Measurements from ENCODE around the gene NOS2.
"Not testable (repeated sequence)": the region's sequence is repeated elsewhere in the genome, so short reads cannot be mapped to it uniquely, and the experiment has no call there.

Gene NOS2

DNA sequence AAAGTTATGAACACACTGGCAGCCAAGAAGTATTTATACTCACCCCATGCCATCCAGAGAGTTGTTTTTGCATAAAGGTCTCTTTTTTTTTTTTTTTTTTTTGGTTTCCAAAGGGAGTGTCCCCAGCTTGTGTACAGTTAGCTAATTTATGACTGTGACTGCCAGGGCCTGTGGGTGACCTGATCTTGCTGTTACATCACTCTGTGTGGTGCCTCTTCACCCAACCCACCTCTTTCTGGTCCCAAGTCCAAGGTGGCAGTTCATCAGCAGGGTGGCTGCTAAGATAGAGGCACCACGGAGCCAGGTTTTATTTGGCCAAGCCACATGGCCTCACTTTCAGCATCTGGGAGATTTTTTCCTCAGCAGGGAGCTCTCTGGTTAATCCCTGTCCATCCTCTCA lies at the start of gene NOS2:
Gene NOS2, minus strand, starts transcription at position 8 of the 400 bp plus-strand sequence. CDS start 1,720 bp downstream, outside the sequence.
- DNase-seq, result no peak

DNA sequence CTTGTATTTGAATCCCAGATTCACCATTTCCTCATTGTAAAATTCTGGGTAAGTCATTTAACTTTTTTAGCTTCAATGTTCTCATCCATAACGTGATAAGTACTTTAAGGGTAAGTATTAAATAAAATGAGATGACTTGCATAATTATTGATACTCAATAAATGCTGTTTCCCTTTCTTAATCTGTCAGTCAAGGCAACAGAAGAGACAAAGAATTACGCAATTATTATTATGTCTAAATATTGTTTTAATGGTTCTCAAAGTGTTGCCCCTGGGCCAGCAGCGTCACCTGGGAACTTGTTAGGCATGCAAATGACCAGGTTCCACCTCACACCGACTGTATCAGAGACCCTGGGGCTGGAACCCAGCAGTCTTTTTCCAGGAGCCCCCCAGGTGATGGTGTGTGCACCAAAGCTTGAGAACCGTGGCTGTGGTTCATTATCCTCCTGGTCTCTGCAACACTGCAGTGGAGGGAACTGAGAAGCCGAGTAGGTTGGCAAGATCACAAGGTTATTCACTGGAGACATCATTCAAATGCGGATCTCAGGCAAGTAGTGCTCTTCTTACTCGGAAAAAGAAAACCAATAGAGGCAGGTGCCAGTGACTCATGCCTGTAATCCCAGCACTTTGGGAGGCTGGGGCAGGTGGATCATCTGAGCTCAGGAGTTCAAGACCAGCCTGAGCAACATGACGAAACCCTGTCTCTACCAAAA lies 49.3 kb upstream of the NOS2 start:
- DNase-seq, result no peak

DNA sequence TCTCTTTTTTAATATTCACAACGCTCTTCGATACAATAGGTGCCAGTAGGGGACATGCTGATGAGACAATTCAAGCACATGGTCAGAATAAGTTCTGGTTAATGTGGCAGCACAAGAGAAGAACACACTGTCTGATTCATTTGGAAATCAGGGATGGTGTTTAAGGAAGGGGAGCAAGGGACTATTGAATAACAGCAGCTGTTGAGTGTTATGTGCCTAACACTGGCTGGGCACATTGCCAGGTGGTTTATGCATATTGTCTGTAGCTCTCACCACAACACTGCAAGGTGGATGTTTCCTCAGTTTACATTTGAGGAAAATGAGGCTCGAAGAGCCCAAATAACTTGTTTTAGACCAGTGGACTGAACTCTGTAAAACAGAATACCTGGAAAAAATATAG lies 48.6 kb upstream of the NOS2 start:
- DNase-seq, result peak; percentile 22

DNA sequence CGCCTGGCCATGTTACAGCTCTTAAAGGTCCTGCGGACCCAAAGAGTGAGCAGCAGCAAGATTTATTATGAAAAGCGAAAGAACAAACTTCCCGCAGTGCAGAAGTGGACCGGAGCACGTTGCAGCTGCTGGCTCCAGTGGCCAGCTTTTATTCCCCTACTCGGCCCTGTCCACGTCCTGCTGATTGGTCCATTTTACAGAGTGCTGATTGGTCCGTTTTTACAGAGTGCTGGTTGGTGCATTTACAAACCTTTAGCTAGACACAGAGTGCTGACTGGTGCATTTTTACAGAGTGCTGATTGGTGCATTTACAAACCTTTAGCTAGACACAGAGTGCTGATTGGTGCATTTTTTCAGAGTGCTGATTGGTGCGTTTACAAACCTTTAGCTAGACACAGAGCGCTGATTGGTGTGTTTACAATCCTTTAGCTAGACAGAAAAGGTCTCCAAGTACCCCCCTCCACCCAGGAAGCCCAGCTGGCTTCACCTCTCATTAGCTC lies 46.5 kb upstream of the NOS2 start:
- not testable (repeated sequence) for DNase-seq

DNA sequence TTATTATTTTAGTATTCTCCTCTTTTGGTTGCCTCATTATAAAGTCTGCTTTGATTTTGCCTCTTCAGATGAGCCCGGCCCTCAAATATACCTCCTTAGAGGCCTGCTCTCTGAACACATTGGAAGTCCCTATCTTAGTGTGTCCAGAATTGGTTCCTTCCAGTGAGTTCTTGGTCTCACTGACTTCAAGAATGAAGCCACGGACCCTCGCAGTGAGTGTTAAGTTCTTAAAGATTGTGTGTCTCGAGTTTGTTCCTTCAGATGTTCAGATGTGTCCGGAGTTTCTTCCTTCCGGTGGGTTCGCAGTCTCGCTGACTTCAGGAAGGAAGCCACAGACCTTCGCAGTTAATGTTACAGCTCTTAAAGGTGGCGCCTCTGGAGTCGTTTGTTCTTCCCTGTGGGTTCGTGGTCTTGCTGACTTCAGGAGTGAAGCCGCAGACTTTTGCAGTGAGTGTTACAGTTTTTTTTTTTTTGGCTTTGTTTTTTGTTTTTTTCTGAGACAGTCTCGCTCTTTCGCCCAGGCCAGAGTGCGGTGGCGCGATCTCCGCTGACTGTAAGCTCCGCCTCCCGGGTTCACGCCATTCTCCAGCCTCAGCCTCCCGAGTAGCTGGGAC lies 45.8 kb upstream of the NOS2 start:
- DNase-seq, result no peak

DNA sequence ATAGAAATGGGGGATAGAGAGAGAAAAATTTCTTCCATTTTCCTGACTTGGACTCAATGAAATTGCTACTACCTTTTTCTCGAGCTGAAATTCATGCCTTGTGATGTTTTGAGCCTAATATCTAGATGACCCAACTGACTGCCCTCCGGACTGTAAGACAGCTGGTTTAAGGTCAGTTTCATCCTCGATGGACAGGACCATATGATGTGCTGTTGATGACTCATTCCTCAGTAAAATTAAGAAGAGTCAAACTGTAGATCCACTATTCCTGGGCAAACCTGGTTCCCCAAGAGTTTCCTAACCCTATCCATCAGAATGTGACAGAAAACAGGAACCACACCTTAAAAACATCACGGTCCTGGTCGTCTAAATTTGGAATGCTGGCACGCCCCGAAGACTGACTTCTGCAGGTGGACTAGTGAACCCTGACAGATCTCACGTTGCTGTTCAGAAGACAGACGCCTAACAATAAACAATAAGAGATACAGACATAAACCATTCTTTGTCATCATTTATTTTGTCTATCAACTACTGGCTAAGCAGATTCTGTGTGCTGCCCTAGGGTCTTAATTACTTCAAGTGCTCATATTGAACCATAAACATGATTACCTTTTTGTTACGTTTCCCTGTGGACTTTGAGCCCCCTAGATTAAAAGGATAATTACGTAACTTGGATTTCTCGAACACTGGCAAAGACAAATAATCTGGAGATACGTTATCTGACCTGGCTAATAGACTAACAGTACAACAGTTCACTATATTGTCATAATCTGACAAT lies 45.1 kb upstream of the NOS2 start:
- no peak for DNase-seq

DNA sequence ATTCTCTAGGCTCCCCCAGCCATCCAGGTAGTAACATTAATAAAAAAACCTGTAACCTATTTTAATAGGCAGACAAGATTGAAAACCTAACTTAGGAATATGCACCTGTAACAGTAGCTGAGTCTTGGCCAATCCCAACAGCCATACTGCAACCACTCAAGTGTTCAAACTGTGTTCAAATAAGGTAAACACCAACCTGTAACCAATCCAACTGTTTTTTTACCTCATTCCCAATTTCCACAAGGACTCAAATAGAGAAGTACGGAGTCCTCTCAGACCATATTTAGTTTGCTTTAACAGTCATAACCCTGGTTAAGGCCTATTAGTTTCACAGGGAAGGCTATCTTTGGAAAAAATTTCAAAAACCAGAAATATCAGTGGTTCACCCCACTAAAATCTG lies 40.4 kb upstream of the NOS2 start:
- DNase-seq, result no peak

DNA sequence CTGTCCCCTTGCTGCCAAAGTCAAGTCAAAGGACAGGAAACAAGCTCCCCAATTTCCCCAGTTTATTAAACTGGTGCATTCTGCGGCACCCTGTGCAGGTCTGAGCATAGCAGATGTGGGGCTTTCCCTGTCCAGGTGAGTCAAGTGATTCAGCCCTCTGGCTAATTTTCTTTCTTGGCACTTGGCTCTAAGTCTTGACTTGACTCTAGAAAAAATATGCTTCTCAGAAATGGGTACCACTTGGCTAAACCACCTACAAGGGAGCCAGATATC lies 40.0 kb upstream of the NOS2 start:
- not testable (repeated sequence) for DNase-seq

DNA sequence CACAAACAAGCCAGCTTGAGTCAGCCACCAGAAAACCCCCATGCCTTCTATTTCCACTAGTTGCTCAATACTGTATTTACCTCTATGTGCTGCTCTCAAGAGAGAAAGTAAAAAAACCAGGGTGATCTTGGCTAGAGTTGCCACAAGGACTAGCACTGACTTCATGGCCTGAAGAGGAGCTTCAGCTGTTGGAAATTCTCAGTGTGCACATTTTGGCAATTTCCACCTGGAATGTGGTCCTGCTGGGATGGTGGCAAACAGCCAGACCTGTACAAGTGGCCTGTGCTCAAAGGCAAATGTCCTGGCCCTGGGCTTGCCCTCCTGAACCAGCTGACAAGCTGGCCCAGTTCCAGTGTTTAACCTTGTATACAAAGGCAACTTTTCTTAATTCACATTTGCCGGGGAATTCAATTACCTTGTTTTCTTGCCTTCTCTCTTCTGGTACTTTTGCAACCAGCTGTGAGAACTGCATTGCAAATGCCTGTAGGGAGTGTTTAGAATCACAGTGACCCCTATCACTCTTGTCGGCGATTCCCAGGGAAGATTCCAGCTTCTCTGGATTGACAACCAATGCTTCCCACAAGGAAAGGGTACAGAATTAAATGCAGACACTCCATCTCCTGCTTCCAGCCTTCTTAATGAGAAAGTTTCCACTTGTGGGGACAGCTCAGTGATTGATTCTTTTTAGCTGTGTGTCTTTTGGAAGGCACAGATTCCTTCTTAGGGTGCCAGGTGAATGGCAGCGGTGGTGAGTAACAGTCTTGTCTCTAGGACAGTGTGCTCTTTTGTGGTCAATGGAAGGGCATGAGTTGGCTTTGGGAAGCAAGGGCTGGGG lies 39.5 kb upstream of the NOS2 start:
- not testable (repeated sequence) for DNase-seq

DNA sequence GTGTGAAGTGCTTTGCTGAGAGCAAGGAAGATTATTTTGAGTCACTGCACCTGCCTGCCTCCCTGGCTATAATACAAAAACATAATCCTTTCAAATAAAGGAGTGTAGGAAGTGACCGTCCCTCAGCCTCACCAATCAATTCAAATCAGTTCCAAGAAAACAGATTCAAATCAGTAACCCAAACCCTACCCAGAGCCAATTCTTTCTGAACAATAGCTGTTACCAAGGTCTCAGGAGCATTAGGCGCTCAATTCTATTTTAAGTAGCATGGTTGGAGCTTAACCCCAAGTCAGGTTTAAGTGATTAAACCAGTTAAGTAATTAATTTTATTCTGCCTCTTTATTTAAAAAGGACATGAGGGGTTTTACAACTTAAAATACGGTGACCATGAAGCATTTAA lies 38.3 kb upstream of the NOS2 start:
- not testable (repeated sequence) for DNase-seq

DNA sequence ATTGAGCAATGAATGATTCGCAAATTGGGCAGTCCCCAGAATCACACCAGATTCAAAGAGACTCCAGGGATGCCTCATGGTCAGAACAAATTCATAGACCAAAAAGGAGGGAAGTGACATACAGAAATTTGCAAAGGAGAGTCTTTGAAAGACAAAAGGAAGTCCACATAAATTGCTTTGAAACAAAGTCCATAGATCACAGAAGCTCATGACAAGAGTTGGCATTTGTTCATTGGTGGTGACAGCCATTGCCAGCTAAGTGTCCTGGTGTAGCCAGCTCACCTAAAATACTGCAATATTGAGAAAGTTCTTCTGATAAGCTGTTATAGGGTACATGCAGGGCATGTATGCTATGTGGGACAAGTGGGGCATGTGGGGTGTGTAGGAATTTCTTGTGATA lies 37.4 kb upstream of the NOS2 start:
- not testable (repeated sequence) for DNase-seq

DNA sequence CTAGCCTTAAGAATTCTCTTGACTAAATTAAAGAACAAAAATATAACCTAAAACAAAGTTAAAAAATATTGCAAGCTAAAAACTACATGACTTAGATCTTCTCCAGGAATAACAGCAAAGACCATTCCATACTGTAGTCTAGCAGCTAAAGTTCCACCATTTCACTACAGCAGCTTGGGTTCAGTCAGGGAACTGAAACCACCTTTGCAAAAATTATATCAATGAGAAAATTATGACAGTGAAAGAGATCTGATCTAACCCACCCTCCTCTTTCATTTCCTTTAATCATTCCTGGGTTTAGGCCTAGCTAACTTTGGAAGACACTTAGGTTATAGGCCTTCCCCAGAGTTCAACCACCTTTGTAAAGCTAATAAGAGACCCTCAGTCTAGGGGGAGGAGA lies 36.3 kb upstream of the NOS2 start:
- no peak for DNase-seq

DNA sequence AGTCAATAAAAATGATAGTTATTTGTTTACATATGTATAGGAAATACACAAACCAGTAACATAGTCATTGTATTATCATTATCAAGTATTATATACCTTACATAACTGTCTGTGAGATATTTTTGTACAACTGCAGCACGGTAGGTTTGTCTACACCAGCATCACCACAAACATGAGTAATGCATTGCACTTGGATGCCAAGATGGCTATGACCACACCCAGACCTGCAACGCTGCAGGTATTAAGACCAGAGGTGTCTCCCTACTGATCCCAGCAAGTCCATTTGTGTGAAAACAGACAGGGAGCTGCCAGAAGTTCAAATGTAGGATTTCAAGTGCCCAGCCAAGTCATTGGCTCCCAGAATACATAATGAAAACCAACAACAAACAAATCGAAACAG lies 34.2 kb upstream of the NOS2 start:
- no peak for DNase-seq

DNA sequence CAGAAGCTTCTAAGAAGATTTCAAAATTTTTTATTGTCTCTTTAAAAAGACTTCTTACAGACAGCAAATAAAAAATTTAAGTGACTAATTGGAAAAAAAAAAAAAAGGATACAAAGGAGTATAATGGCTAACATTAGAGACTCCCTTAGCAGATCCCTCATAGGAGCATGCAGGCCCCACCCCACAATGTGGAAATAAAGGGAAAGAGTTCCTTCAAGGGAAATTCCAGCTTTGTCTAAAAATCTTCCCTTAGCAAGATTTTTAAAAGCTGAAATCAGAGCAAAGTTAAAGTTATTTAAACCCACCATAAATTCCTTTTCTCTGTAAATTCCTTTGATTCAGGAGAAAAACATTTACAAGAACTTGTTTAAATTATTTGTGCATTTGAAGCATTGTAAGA lies 32.5 kb upstream of the NOS2 start:
- no peak for DNase-seq

DNA sequence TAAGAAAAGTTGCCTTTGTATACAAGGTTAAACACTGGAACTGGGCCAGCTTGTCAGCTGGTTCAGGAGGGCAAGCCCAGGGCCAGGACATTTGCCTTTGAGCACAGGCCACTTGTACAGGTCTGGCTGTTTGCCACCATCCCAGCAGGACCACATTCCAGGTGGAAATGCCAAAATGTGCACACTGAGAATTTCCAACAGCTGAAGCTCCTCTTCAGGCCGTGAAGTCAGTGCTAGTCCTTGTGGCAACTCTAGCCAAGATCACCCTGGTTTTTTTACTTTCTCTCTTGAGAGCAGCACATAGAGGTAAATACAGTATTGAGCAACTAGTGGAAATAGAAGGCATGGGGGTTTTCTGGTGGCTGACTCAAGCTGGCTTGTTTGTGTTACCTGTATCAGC lies 29.6 kb upstream of the NOS2 start:
- not testable (repeated sequence) for DNase-seq

DNA sequence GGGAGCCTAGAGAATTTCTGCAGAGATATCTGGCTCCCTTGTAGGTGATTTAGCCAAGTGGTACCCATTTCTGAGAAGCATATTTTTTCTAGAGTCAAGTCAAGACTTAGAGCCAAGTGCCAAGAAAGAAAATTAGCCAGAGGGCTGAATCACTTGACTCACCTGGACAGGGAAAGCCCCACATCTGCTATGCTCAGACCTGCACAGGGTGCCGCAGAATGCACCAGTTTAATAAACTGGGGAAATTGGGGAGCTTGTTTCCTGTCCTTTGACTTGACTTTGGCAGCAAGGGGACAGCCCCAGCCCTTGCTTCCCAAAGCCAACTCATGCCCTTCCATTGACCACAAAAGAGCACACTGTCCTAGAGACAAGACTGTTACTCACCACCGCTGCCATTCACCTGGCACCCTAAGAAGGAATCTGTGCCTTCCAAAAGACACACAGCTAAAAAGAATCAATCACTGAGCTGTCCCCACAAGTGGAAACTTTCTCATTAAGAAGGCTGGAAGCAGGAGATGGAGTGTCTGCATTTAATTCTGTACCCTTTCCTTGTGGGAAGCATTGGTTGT lies 28.9 kb upstream of the NOS2 start:
- DNase-seq, result not testable (repeated sequence)

DNA sequence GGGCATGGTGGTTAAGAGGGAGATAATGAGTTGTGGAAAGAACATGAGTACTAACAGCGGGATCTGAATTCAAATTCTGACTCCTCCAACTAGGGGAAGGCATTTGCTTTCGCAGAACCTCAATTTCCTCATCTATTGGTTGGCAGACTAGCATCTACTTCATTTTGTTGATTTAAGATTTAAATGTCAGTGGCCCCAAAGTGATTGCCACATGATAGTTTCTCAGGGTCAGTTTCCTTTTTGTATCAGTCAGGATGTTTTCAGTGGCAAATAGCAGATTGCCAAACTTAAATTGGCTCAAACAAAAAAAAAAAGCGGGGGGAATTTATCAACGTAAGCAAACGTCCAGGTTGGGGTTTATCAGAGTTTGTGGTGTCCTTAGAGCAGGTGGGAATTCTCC lies 25.1 kb upstream of the NOS2 start:
- DNase-seq, result no peak

DNA sequence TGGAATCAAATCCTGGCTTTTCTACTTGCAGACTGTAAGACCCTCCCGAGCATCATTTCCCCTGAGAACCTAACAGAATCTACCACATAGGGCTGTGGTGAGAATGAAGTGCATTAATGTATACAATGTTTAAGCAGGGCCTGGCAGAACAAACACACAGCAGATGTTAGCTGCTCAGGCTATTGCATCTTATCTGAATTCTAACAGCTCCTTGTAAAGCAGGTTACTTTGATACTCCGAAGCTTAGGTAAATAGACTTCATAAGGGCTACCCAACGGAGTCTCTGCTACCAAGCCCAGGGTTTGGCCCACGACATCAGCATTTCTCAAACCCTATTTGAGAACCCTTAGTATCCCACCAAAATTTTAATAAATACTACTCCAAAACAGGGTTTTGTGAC lies 24.4 kb upstream of the NOS2 start:
- DNase-seq, result no peak

DNA sequence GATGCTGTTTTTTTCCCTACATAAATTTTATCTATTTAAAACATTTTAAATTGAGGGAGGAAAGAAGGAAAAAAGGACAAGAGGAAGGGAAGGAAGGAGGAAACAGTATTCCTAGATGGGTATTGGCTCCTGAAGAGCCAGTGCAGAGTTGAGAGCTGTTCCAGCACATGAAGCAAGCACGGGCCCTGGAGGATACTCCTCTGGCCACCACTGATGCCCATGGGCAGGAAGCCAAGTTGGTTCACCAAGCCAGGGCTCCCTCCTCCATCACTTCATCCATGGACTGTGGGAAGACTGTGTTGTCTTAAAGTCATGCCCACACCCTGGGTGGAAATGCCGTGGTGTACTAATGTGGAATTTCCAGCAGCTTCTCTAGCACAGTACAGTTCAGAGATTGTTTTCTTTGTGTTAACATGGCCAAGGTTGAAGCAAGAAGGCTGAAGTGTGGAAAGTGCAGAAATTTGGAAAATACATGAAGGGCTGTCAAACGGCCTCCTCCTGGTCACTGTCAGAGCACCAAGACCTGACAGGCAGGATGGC lies 23.9 kb upstream of the NOS2 start:
- DNase-seq, result no peak

DNA sequence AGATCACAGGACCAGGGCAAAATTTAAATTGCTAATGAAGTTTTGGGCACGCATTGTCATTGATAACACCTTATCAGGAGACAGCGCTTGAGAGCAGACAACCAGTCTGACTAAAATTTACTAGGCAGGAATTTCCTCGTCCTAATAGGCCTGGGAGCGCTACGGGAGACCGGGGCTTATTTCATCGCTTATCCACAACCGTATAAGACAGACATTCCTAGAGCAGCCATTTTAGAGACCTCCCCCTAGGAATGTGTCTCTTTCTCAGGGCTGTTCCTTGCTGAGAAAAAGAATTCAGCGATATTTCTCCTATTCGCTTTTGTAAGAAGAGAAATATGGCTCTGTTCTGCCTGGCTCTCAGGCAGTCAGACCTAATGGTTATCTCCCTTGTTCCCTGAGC lies 21.8 kb upstream of the NOS2 start:
- not testable (repeated sequence) for DNase-seq

DNA sequence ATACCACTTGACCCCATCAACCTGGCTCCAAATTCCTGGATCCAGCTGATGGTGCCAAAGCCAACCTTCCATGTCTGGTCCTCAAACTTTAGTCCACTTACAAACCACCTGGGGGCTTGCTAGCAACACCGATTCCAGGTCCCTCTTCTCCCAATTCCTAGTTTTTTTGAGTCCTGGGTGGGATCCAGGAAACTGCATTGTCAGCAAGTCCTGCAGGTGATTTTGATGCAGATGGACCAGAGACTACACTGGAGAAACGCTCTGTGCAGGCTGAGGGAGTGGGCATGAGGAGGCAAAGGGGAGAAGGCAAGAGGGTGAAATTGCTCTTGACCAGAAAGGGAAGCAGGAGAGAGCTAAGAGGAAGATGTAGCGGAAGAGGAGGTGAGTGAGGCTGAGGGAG lies 21.0 kb upstream of the NOS2 start:
- no peak for DNase-seq

DNA sequence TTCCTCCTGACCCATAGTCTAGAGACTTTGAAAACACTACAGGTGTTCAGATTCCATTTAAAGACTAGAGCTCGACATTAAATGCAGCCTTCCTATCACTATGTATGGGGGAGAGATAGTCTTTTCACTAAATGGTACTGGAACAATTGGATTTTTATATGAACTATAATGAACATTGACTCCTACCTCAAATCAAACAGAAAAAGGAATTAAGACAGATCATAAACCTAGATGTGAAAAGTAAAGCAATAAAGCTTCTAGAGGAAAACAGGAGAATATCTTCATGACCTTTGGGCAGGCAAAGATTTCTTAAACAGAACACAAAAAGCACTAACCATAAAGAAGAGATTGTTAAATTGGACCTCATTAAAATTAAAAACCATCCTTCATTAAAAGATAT lies 18.8 kb upstream of the NOS2 start:
- no peak for DNase-seq

Measured in NCI-H1436 treated with DMSO at 0.1 percent for 48 hours (cell line).